ENCODE results near the gene MRPL40.

DNA sequence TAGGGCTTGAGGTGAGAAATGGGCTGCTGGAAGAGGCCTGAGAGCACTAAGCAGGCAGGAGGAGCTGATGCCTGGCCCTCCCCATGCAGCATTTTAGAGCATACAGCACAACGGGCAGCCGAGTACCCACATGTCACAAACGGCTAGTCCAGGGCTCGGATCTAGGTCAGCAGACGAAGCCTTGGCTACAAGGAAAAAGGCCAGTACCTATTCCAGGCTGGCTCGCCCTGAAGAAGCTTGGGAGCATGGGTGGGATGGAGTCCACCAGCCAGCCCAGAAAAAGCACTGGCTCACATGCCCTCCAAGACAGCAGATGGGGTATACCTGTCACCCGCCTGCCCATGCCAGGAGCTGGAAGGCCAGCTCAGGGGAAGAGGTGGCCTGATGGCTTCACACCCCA is 37.1 kb downstream of the MRPL40 start:
- TF ChIP-seq, protein P1, sequence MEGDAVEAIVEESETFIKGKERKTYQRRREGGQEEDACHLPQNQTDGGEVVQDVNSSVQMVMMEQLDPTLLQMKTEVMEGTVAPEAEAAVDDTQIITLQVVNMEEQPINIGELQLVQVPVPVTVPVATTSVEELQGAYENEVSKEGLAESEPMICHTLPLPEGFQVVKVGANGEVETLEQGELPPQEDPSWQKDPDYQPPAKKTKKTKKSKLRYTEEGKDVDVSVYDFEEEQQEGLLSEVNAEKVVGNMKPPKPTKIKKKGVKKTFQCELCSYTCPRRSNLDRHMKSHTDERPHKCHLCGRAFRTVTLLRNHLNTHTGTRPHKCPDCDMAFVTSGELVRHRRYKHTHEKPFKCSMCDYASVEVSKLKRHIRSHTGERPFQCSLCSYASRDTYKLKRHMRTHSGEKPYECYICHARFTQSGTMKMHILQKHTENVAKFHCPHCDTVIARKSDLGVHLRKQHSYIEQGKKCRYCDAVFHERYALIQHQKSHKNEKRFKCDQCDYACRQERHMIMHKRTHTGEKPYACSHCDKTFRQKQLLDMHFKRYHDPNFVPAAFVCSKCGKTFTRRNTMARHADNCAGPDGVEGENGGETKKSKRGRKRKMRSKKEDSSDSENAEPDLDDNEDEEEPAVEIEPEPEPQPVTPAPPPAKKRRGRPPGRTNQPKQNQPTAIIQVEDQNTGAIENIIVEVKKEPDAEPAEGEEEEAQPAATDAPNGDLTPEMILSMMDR (IDR thresholded peaks at IDR 0.05): no peak
- TF ChIP-seq POLR2A (IDR thresholded peaks at IDR 0.05): no peak

Measured in breast epithelium (tissue), 3 donors.